Cardiac fibroblast (primary cell): Measurements from ENCODE around the gene LPP.

Source experiments
- DNase-seq, 2 donors: peaks; one replicate each; pipeline versions ENCODE4 v3.0.0 to v3.0.0-alpha.2; 2010; ENCODE audit warnings: low read depth in 2 of 2
- H3K4me3 ChIP-seq, 2 donors: replicated peaks in 1 of 2; 1 replicate in 1 of 2; 2 replicates in 1 of 2; pipeline ENCODE4 v1.5.1; 2011; ENCODE audit warnings: low read depth in 2 of 2, low read length in 2 of 2, mild to moderate bottlenecking in 2 of 2, moderate library complexity in 1 of 2
- CTCF ChIP-seq: IDR thresholded peaks from one replicate; pipeline ENCODE4 v1.5.1; 2011; ENCODE audit warnings: low read depth, mild to moderate bottlenecking, low read length, inconsistent platforms

The LPP gene

GRCh38 chr3:188134856-188135255, 19.1 kb upstream of the LPP start:
- no peak for TF ChIP-seq CTCF
- DNase-seq = no peak
- no peak overlapping the region for H3K4me3 ChIP-seq

- no peak for DNase-seq
- no peak overlapping the region for H3K4me3 ChIP-seq
- TF ChIP-seq CTCF = no peak
These were observed 18.7 kb upstream of the LPP start for GRCh38 chr3:188135271-188135670.

- no peak for TF ChIP-seq CTCF
- H3K4me3 ChIP-seq = no peak overlapping the region
- DNase-seq = no peak
These were observed 16.9 kb upstream of the LPP start for GRCh38 chr3:188137051-188137450.

- DNase-seq = no peak
- no peak for TF ChIP-seq CTCF
- no peak overlapping the region for H3K4me3 ChIP-seq
These were observed 14.5 kb upstream of the LPP start for GRCh38 chr3:188139466-188139865.

GRCh38 chr3:188146219-188146618, 7.7 kb upstream of the LPP start:
- no peak overlapping the region for H3K4me3 ChIP-seq
- no peak for TF ChIP-seq CTCF
- DNase-seq = no peak

GRCh38 chr3:188147782-188148181, 6.2 kb upstream of the LPP start:
- no peak for DNase-seq
- no peak overlapping the region for H3K4me3 ChIP-seq

More at GRCh38 chr3:188147782-188148181, 6.2 kb upstream of the LPP start:
- no peak for TF ChIP-seq CTCF
